Fibroblast of villous mesenchyme (primary cell): ENCODE results near the gene PASK. TPM values are rescaled to one million over a fixed set of nuclear protein-coding genes. Genes with fewer than 3 reads are reported as not detected.

Source experiments
- DNase-seq: peaks from one replicate; pipeline ENCODE4 v3.0.0-alpha.2; 2010; ENCODE audit warnings: low read depth
- H3K4me3 ChIP-seq: 2 replicates; pipeline ENCODE4 v1.5.1; 2011; ENCODE audit warnings: low read depth, mild to moderate bottlenecking, low read length
- CTCF ChIP-seq: IDR thresholded peaks from 2 replicates; pipeline ENCODE4 v1.5.1; 2012; ENCODE audit warnings: low read depth, mild to moderate bottlenecking, low read length; ENCODE audit not compliant: insufficient read depth
- total RNA-seq: library from RNA; depleted of rRNA; stranded (reverse); fragments of >200 nt; gene quantifications from 2 replicates; pipeline ENCODE4 v1.2.3, GENCODE V29; 2012

PASK gene
- total RNA-seq, 1 donor, result 2.6 TPM

DNA sequence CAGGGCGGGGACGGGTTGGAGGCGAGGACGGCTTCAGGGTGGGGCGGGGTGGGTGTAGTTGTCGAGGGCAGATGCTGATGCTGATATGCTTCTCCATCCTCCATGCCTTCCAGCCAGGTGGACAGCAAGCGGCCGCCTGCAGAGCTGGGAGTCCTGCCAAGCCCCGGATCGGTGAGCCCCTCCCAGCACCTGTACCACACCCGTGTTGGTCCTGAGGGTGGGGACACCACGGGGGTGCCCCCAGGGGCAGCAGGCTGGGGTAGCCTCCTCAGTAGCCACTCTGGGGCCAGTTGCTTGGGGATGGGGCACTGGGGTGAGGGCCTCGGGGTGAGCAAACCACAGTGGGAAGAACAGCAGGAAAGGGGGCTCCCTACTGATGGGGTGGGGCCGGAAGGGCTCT is 41.8 kb upstream of the PASK start:
- DNase-seq, result no peak
- no peak overlapping the region for H3K4me3 ChIP-seq
- TF ChIP-seq CTCF, result no peak

DNA sequence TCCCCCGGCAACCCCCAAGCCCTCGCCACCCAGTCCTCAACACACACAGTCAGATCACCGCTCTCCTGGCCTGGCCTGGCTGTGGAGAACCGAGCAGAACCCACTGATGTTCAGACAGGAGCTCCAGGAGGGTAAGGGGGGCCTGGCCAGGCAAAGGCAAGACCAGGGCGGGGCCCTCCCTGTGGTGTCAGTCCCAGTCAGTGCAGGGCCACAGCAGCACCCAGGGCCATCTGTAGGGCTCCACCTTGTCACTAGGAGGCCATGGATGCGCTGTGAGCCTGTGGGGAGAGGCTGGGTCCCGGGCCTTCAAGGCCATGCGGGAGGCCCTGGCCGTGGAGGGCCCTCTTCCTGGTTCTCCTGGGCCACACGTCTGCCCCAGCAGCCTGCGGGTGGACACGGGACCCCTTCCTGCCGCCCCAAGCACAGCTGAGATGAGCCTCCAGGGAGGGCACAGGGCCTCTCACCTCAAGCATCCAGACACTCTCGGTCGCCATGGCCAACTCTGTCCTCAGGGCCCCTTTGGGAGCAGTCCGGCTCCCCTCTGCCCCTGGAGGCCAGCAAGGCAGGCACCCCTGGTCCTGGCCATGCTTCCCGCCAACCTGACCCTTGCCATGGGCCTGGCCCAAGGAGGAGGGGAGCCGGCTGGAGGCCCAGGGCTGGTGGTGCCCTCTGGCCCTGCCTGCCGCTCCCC is 41.2 kb upstream of the PASK start:
- DNase-seq, result no peak
- H3K4me3 ChIP-seq, result no peak overlapping the region
- no peak for TF ChIP-seq CTCF

GRCh38 chr2:241189856-241190201 is 40.6 kb upstream of the PASK start:
- TF ChIP-seq CTCF, result no peak
- DNase-seq, result no peak
- H3K4me3 ChIP-seq, result no peak overlapping the region

DNA sequence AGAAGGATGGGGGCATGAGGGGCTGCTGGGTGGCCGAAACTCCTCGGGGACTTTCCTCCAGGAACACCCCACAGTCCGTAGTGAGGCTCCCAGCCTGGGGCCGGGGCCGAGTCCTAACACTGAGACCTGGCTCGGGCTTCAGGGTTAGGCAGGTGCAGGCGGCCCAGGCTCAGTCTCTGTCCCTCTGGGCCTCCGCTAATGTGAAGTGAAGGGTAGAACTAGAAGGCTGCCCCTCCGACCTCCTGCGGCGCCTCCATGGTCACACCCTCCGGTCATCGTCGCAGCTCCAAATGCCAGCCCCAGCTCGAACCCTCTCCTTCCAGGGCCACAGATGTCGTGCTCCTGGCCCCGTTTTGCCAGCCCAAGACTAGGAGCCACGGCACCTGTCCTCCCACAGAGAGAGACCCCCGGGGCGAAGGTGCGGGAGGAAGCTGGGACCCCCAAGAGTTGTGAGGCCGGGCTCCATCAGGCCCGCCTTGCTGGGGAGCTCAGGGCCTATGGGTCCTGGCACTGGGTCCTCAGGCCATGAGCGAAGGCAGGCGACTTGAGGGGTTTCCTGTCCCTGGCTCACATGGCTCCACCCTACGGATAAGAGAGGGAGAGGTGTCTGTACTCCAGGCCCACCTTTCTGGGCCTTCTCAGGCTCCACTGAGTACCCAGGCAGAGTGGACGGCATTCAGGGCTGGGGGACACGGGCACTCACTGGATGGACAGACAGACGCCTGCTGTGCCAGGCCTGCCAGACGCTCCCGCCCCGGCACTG is 40.0 kb upstream of the PASK start:
- no peak overlapping the region for H3K4me3 ChIP-seq
- no peak for DNase-seq
- no peak for TF ChIP-seq CTCF

DNA sequence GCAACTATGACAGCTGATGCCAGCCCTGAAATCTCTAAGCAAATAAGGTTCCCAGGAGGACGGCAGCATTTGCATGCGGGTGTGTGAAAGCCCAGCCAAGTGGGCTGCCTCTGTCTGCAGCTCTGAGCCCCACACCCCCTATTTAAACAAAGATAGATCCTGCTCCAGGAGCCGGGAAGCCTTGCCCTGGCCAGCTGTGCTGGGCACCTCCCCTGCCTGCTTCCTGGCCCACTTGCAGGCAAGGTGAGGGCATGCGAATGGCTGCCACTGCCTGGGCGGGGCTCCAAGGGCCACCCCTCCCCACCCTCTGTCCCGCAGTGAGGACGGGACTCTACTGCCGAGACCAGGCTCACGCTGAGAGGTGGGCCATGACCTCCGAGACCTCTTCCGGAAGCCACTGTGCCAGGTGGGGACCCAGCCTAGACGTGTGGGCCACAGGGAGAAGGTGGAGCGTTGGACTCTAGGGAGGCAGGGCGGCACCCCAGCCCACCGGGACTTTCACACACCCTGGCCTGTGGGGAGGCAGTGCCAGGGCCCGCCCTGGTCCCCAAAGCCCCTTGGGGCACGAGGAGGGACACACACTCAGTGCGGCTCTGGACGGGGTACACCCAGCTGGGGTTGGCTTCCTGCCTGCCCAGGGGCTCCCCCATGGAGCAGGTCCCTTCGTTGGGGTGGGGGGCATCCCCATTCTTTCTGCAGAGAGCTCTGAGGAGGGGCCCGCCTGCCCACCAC is 39.3 kb upstream of the PASK start, which contains the start of gene ANO7:
Gene ANO7, plus strand, starts transcription at position 317 of the 732 bp plus-strand sequence. CDS start 1,387 bp downstream, outside the sequence.
- no peak for TF ChIP-seq CTCF
- DNase-seq, result no peak
- H3K4me3 ChIP-seq, result no peak within 1 kb of the TSS

GRCh38 chr2:241187918-241188234 is 38.6 kb upstream of the PASK start:
- no peak overlapping the region for H3K4me3 ChIP-seq
- no peak for DNase-seq
- TF ChIP-seq CTCF, result no peak
